ENCODE measurements around the gene TMEM259. TPM values are rescaled to one million over a fixed set of nuclear protein-coding genes. Genes with fewer than 3 reads are reported as not detected.

The TMEM259 gene
- total and polyA plus RNA-seq, 2 of the 13 experiments (the other 11 are each of a cell fraction or from before 2014, with no cell fraction given): 64.7 to 164 TPM

DNA sequence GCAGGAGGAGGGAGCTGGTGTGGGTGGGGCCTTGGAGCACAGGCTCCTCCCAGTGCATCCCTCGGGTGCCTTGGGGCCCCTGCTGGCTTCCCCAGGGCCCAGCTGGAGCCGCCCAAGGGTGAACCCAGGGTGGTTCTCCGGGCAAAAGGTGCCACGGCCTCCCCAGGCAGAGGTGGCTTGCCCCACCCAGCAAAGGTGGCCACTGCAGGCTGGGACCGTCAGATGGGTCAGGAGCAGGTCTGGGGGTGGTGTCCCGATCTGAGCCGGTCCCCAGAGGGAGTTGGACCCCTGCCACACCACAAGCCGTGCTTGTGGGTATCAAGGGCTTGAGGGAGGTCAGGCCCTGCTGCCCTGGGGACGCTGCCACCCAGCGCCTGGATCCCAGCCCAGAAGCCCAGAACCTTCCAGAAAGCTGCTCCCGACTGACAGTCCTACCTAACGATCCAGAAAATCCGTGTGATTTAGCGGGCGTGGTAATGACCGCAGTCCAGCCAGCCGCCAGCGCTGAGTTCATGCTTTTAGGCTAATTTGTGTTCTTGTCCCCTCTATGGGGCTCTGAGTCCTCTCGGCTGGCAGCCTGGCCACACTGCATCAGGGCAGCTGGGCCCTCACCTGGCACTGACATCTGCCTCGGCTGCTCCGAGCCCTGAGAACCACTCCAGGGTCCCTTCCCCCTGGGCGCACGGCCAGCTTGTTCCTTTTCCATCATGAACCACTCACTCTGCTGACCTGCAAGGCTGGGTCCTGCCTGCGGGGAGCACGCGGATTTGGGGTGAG, 25.7 kb downstream of the TMEM259 start:
- no peak for TF ChIP-seq PRMT3 (CRISPR knock-in tag; IDR thresholded peaks at IDR 0.05; ENCODE audit: borderline replicate concordance, low read depth)
- peak; percentile 14 for TF ChIP-seq AGO2 (optimal IDR thresholded peaks at IDR 0.05; ENCODE audit: low read depth, low read length)
- TF ChIP-seq AGO1 (IDR thresholded peaks at IDR 0.05; ENCODE audit: low read depth, low read length, poor library complexity, severe bottlenecking): peak; percentile 26
- TF ChIP-seq, protein P1, sequence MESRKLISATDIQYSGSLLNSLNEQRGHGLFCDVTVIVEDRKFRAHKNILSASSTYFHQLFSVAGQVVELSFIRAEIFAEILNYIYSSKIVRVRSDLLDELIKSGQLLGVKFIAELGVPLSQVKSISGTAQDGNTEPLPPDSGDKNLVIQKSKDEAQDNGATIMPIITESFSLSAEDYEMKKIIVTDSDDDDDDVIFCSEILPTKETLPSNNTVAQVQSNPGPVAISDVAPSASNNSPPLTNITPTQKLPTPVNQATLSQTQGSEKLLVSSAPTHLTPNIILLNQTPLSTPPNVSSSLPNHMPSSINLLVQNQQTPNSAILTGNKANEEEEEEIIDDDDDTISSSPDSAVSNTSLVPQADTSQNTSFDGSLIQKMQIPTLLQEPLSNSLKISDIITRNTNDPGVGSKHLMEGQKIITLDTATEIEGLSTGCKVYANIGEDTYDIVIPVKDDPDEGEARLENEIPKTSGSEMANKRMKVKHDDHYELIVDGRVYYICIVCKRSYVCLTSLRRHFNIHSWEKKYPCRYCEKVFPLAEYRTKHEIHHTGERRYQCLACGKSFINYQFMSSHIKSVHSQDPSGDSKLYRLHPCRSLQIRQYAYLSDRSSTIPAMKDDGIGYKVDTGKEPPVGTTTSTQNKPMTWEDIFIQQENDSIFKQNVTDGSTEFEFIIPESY (CRISPR knock-in tag; IDR thresholded peaks at IDR 0.05): peak; percentile 43; the same call in 1 of the 2 replicates
- peak; percentile 22 for TF ChIP-seq RBM22 (optimal IDR thresholded peaks at IDR 0.05; ENCODE audit: low read length)
- H3K36me3 ChIP-seq (replicated peaks in 1 of 2; ENCODE audit: control insufficient read depth in 1 of 2, insufficient read depth in 2 of 2, low read length in 2 of 2): peaks cover 5 to 11% of the 10 kb centered on the region in 2 experiments; a peak in 3 of 5 replicates
- no peak overlapping the region for H3K4me2 ChIP-seq (ENCODE audit: low read depth, low read length)
- in situ Hi-C loops (cut with HindIII; ENCODE audit: extremely low pct_ligation_motif_present, low pct_unique_long_range_greater_than_20kb): no loop called here
- no peak overlapping the region for H2AFZ ChIP-seq (ENCODE audit: low read length)
- BruUV-seq (replicated peaks): TSS peak; percentile 34
- FAIRE-seq: no peak
- ChIA-PET CTCF (ENCODE audit: low intra/inter-chr PET ratio, low total read pairs) (no interaction called here), POLR2A (no interaction called here)
- H3K27me3 ChIP-seq (ENCODE audit: control insufficient read depth in 1 of 2, insufficient read depth in 2 of 2, low read length in 2 of 2): peaks cover 0 to 14% of the 10 kb centered on the region in 2 experiments; a peak in 4 of 5 replicates
- ATAC-seq: no peak
- peaks cover 6% of the 10 kb centered on the region; the same call in 1 of the 2 replicates for H4K20me1 ChIP-seq (ENCODE audit: insufficient read depth, low read length)
- no peak overlapping the region for H3K27ac ChIP-seq (ENCODE audit: extremely low read length, insufficient read depth, low read length)
- intact Hi-C loops (cut with micrococcal nuclease; ENCODE audit: unreplicated experiment): loop anchor here (10.0 kb wide), 1 partner anchor 210 kb away; no protein-coding TSS in a partner anchor
- DNase-seq (ENCODE audit: low spot score): no peak
- no peaks in the 10 kb centered on the region for H3K9me3 ChIP-seq (ENCODE audit: low read length)
- H3K4me1 ChIP-seq (ENCODE audit: insufficient read depth, low read length): peaks cover 43% of the 10 kb centered on the region
- no peaks in the 10 kb centered on the region for H3K79me2 ChIP-seq (ENCODE audit: insufficient read depth, low read length)
- H3K9ac ChIP-seq (ENCODE audit: insufficient read depth, low read depth, low read length): no peak overlapping the region
- no peak overlapping the region for H3K4me3 ChIP-seq (replicated peaks in 1 of 3; ENCODE audit: insufficient read depth in 1 of 3, low read depth in 2 of 3, low read length in 3 of 3)
- 88% methylated on average over 11 of the region's 26 CpGs for WGBS (ENCODE audit: low lambda C conversion rate)

All from HepG2 (cell line).